Measurements from ENCODE around the gene ZDHHC11B.
"Not testable (repeated sequence)": the region's sequence is repeated elsewhere in the genome, so short reads cannot be mapped to it uniquely, and the experiment has no call there.

ZDHHC11B gene

GRCh38 chr5:775961-776861 lies 8.3 kb downstream of the ZDHHC11B start:
- no peaks in the 10 kb centered on the region for H3K4me1 Mint-ChIP-seq (ENCODE audit: low read depth)
- H3K4me3 Mint-ChIP-seq, result no peak overlapping the region

GRCh38 chr5:775595-775960 lies 9.0 kb downstream of the ZDHHC11B start:
- not testable (repeated sequence) for H3K4me3 Mint-ChIP-seq; H3K9me3 Mint-ChIP-seq (ENCODE audit: low read depth); H3K36me3 Mint-ChIP-seq; H3K27ac Mint-ChIP-seq; H3K4me1 Mint-ChIP-seq (ENCODE audit: low read depth); H3K27me3 Mint-ChIP-seq

More at GRCh38 chr5:775961-776861, 8.3 kb downstream of the ZDHHC11B start:
- no peaks in the 10 kb centered on the region for H3K36me3 Mint-ChIP-seq
- no peaks in the 10 kb centered on the region for H3K27me3 Mint-ChIP-seq
- H3K9me3 Mint-ChIP-seq (ENCODE audit: low read depth), result no peaks in the 10 kb centered on the region
- no peak overlapping the region for H3K27ac Mint-ChIP-seq

DNA sequence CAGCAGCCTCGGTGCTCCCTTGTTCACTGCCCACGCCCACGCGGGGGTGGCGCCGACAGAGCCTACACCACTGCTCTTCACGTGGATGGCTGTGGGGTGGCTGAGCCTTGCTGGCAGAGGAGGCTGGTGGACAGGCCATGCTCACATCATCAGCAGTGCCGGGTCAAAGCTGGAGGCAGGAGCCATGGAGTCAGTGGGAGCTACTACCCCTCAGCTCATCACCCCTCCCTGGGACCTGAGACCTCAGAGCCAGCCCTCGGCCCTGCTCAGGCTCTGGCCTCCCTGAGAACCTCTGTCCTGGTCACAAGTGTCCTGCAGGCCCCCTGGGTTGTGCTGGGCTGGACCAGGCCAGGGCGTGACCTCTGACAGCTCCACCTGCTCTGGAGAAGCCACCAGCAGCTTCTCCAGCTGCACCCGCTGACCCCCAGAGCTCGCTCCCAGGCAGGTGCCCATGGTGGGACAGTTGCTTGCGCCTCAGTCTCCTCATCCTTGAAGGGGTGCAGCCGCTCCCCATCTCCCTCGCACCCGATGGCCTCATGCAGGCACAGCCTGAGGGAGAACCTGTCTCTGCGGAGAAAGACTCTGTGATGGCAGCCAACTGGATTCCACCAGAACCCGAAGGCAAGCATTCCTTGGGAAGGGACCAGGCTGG lies 9.5 kb downstream of the ZDHHC11B start:
- H3K27ac Mint-ChIP-seq; H3K36me3 Mint-ChIP-seq; H3K4me1 Mint-ChIP-seq (ENCODE audit: low read depth); H3K27me3 Mint-ChIP-seq; H3K9me3 Mint-ChIP-seq (ENCODE audit: low read depth); H3K4me3 Mint-ChIP-seq: not testable (repeated sequence)

GRCh38 chr5:774304-774703 lies 10.2 kb downstream of the ZDHHC11B start:
- H3K4me1 Mint-ChIP-seq (ENCODE audit: low read depth); H3K4me3 Mint-ChIP-seq; H3K27ac Mint-ChIP-seq; H3K9me3 Mint-ChIP-seq (ENCODE audit: low read depth); H3K36me3 Mint-ChIP-seq; H3K27me3 Mint-ChIP-seq: not testable (repeated sequence)

GRCh38 chr5:773517-774264 lies 10.8 kb downstream of the ZDHHC11B start:
- Mint-ChIP-seq H3K4me3 (no peak overlapping the region), H3K27ac (no peak overlapping the region), H3K27me3 (no peaks in the 10 kb centered on the region), H3K36me3 (no peaks in the 10 kb centered on the region), H3K4me1 (ENCODE audit: low read depth) (no peaks in the 10 kb centered on the region), H3K9me3 (ENCODE audit: low read depth) (no peaks in the 10 kb centered on the region)

GRCh38 chr5:772931-773330 lies 11.6 kb downstream of the ZDHHC11B start:
- H3K4me3 Mint-ChIP-seq; H3K4me1 Mint-ChIP-seq (ENCODE audit: low read depth); H3K36me3 Mint-ChIP-seq; H3K27me3 Mint-ChIP-seq; H3K9me3 Mint-ChIP-seq (ENCODE audit: low read depth); H3K27ac Mint-ChIP-seq: not testable (repeated sequence)

- H3K27me3 Mint-ChIP-seq; H3K4me3 Mint-ChIP-seq; H3K4me1 Mint-ChIP-seq (ENCODE audit: low read depth); H3K9me3 Mint-ChIP-seq (ENCODE audit: low read depth); H3K27ac Mint-ChIP-seq; H3K36me3 Mint-ChIP-seq: not testable (repeated sequence)
Observed at GRCh38 chr5:772547-772890, 12.0 kb downstream of the ZDHHC11B start.

GRCh38 chr5:771841-772546 lies 12.5 kb downstream of the ZDHHC11B start:
- H3K27me3 Mint-ChIP-seq, result not testable (repeated sequence)

GRCh38 chr5:771087-771781 lies 13.3 kb downstream of the ZDHHC11B start:
- not testable (repeated sequence) for H3K4me1 Mint-ChIP-seq (ENCODE audit: low read depth); H3K27ac Mint-ChIP-seq; H3K36me3 Mint-ChIP-seq

More at GRCh38 chr5:771841-772546, 12.5 kb downstream of the ZDHHC11B start:
- not testable (repeated sequence) for H3K4me1 Mint-ChIP-seq (ENCODE audit: low read depth); H3K9me3 Mint-ChIP-seq (ENCODE audit: low read depth); H3K36me3 Mint-ChIP-seq; H3K27ac Mint-ChIP-seq; H3K4me3 Mint-ChIP-seq

GRCh38 chr5:770585-770984 lies 13.9 kb downstream of the ZDHHC11B start:
- not testable (repeated sequence) for H3K9me3 Mint-ChIP-seq (ENCODE audit: low read depth); H3K36me3 Mint-ChIP-seq; H3K27ac Mint-ChIP-seq; H3K27me3 Mint-ChIP-seq; H3K4me3 Mint-ChIP-seq; H3K4me1 Mint-ChIP-seq (ENCODE audit: low read depth)

More at GRCh38 chr5:771087-771781, 13.3 kb downstream of the ZDHHC11B start:
- H3K27me3 Mint-ChIP-seq; H3K9me3 Mint-ChIP-seq (ENCODE audit: low read depth); H3K4me3 Mint-ChIP-seq: not testable (repeated sequence)

- H3K4me3 Mint-ChIP-seq; H3K4me1 Mint-ChIP-seq (ENCODE audit: low read depth): not testable (repeated sequence)
Observed at GRCh38 chr5:769485-770145, 14.9 kb downstream of the ZDHHC11B start.

GRCh38 chr5:766666-767431 lies 17.7 kb downstream of the ZDHHC11B start:
- H3K27me3 Mint-ChIP-seq, result no peaks in the 10 kb centered on the region
- H3K36me3 Mint-ChIP-seq, result no peaks in the 10 kb centered on the region

More at GRCh38 chr5:769485-770145, 14.9 kb downstream of the ZDHHC11B start:
- not testable (repeated sequence) for H3K36me3 Mint-ChIP-seq; H3K27ac Mint-ChIP-seq; H3K9me3 Mint-ChIP-seq (ENCODE audit: low read depth); H3K27me3 Mint-ChIP-seq

DNA sequence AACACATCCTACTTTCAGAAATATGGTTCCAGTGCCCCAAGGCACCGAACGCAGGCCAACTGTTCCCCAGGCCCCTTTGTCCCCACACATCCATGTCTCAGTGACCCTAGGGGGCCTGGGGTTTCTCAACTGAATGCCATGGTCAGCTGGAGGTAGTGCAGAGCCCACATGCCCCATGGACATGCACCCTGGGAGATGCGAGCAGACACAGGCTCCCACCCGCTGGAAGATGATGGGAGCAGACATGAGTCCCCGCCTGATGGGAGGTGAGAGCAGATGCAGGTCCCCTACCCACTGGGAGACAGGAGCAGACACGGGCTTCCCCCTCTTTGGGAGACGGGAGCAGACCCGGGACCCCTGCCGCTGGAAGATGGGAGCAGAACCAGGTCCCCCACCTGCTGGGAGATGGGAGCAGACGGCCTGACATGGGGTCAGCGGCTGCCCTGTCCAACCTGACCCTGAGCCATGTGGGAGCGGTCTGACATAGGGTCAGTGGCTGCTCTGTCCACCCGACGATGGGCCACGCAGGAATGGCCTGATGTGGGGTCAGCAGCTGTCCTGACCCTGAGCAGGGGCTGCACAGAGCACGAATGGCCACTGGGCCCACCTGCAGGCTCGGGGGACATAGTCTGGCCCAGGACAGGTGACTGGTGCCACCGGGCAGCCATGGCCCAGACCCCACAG lies 18.4 kb downstream of the ZDHHC11B start:
- Mint-ChIP-seq H3K4me3 (no peak overlapping the region), H3K9me3 (ENCODE audit: low read depth) (no peaks in the 10 kb centered on the region), H3K27ac (no peak overlapping the region), H3K4me1 (ENCODE audit: low read depth) (no peaks in the 10 kb centered on the region), H3K36me3 (no peaks in the 10 kb centered on the region), H3K27me3 (no peaks in the 10 kb centered on the region)

More at GRCh38 chr5:766666-767431, 17.7 kb downstream of the ZDHHC11B start:
- no peaks in the 10 kb centered on the region for H3K9me3 Mint-ChIP-seq (ENCODE audit: low read depth)
- no peak overlapping the region for H3K27ac Mint-ChIP-seq
- H3K4me1 Mint-ChIP-seq (ENCODE audit: low read depth), result no peaks in the 10 kb centered on the region
- no peak overlapping the region for H3K4me3 Mint-ChIP-seq
